HG02981 (cell line): ENCODE data around the gene TFPT.
"Not testable (repeated sequence)": the region's sequence is repeated elsewhere in the genome, so short reads cannot be mapped to it uniquely, and the experiment has no call there.

Experiments
- ATAC-seq: cut with Tn5 transposase; IDR thresholded peaks from one replicate; pipeline ENCODE4 v1.9.1; 2021; ENCODE audit warnings: mild to moderate bottlenecking, moderate library complexity; ENCODE audit not compliant: unreplicated experiment

The TFPT gene

GRCh38 chr19:54124393-54124792, 8.9 kb upstream of the TFPT start:
- ATAC-seq: no peak

- no peak for ATAC-seq
Observed at GRCh38 chr19:54123682-54124081, 8.2 kb upstream of the TFPT start.

- ATAC-seq: no peak
Observed at GRCh38 chr19:54121259-54121658, 5.8 kb upstream of the TFPT start.

GRCh38 chr19:54114340-54115108, 933 bp downstream of the TFPT start:
- no peak for ATAC-seq

GRCh38 chr19:54109651-54110050, 5.8 kb downstream of the TFPT start:
- ATAC-seq: no peak

- ATAC-seq: no peak
Observed at GRCh38 chr19:54108496-54108895, 7.0 kb downstream of the TFPT start.

- ATAC-seq: no peak
Observed at GRCh38 chr19:54107876-54108490, 7.5 kb downstream of the TFPT start.

GRCh38 chr19:54106716-54107115, 8.7 kb downstream of the TFPT start:
- ATAC-seq: no peak

- no peak for ATAC-seq
Observed at GRCh38 chr19:54105796-54106195, 9.7 kb downstream of the TFPT start.

- ATAC-seq: no peak
Observed at GRCh38 chr19:54104998-54105715, 10.3 kb downstream of the TFPT start.

GRCh38 chr19:54102421-54103169, 12.9 kb downstream of the TFPT start, which contains the start of gene NDUFA3:
NDUFA3 (plus strand) TSS chr19:54102855; CDS start chr19:54102879, 24 bp downstream.
- peak; percentile 90 for ATAC-seq

GRCh38 chr19:54100561-54100960, 14.9 kb downstream of the TFPT start, which contains the start of gene OSCAR:
OSCAR (minus strand) TSS chr19:54100803; CDS start chr19:54100792, 11 bp downstream.
- no peak for ATAC-seq

- not testable (repeated sequence) for ATAC-seq
Observed at GRCh38 chr19:54099903-54100255, 15.6 kb downstream of the TFPT start.

GRCh38 chr19:54099190-54099902, 16.1 kb downstream of the TFPT start:
- no peak for ATAC-seq

- no peak for ATAC-seq
Observed at GRCh38 chr19:54096617-54097106, 18.8 kb downstream of the TFPT start.

GRCh38 chr19:54095859-54096616, 19.4 kb downstream of the TFPT start:
- not testable (repeated sequence) for ATAC-seq

GRCh38 chr19:54095136-54095858, 20.2 kb downstream of the TFPT start:
- ATAC-seq: no peak

GRCh38 chr19:54094426-54095000, 20.9 kb downstream of the TFPT start:
- no peak for ATAC-seq
